IMR-90 (cell line): Measurements from ENCODE around the gene PARP3. TPM values are rescaled to one million over a fixed set of nuclear protein-coding genes. Genes with fewer than 3 reads are reported as not detected.

ENCODE experiments used
- ATAC-seq: fragments of 200-7000 bp; cut with Tn5 transposase; 2 replicates; pipeline ENCODE4 v1.9.1; 2020; ENCODE audit warnings: low read depth, mild to moderate bottlenecking, moderate library complexity
- BruUV-seq: library from RNA; stranded (reverse); fragments of 400-500 nt; replicated peaks from 2 replicates; lab custom pipeline; 2021; lab: Mats Ljungman, UMichigan
- CTCF ChIA-PET: fragments of 300-600 bp; formaldehyde crosslinking; extraction: SDS; loops from one replicate; lab custom pipeline; 2021; ENCODE audit warnings: antibody characterized with exemption; lab: Yijun Ruan, JAX
- POLR2A ChIA-PET: fragments of 300-600 bp; sonication (Branson Sonifier 250); formaldehyde crosslinking; loops from one replicate; lab custom pipeline; 2022; ENCODE audit warnings: antibody characterized with exemption; ENCODE audit not compliant: unreplicated experiment; lab: Charles Lee
- DNase-seq: peaks from one replicate; pipeline ENCODE4 v3.0.0; 2013
- H2AFZ ChIP-seq: replicated peaks from 2 replicates; pipeline ENCODE3; 2013; ENCODE audit warnings: low read length, mild to moderate bottlenecking; ENCODE audit not compliant: poor library complexity
- H2AK5ac ChIP-seq: 2 replicates; pipeline ENCODE4 v1.6.1; 2013; ENCODE audit warnings: low read depth, low read length, inconsistent platforms
- H2AK9ac ChIP-seq: replicated peaks from 2 replicates; pipeline ENCODE3; 2013; ENCODE audit warnings: mild to moderate bottlenecking, low read depth, low read length, moderate library complexity; ENCODE audit not compliant: poor library complexity
- H2BK120ac ChIP-seq: 2 replicates; pipeline ENCODE4 v1.6.1; 2013; ENCODE audit warnings: low read depth, low read length, inconsistent platforms
- H2BK15ac ChIP-seq: 3 replicates; pipeline ENCODE4 v1.6.1; 2013; ENCODE audit warnings: low read depth, low read length, inconsistent platforms
- H2BK20ac ChIP-seq: 2 replicates; pipeline ENCODE4 v1.6.1; 2013; ENCODE audit warnings: low read depth, mild to moderate bottlenecking, inconsistent platforms, low read length, moderate library complexity
- H2BK5ac ChIP-seq: 2 replicates; pipeline ENCODE4 v1.6.1; 2013; ENCODE audit warnings: mild to moderate bottlenecking, low read depth, low read length, inconsistent platforms; ENCODE audit not compliant: poor library complexity, severe bottlenecking
- H3K14ac ChIP-seq: replicated peaks from 2 replicates; pipeline ENCODE4 v1.6.1; 2013; ENCODE audit warnings: low read depth, low read length, inconsistent platforms
- H3K18ac ChIP-seq: 2 replicates; pipeline ENCODE4 v1.6.1; 2013; ENCODE audit warnings: low read depth, low read length, control low read depth
- H3K23ac ChIP-seq: 2 replicates; pipeline ENCODE4 v1.6.1; 2013; ENCODE audit warnings: low read depth, low read length, inconsistent platforms
- H3K27ac ChIP-seq: 2 replicates; pipeline ENCODE4 v1.5.1; 2013; ENCODE audit warnings: mild to moderate bottlenecking, control low read depth, low read length; ENCODE audit not compliant: insufficient read depth
- H3K27me3 ChIP-seq: 2 replicates; pipeline ENCODE4 v1.6.1; 2013; ENCODE audit warnings: low read length; ENCODE audit not compliant: control insufficient read depth, insufficient read depth
- H3K36me3 ChIP-seq: 2 replicates; pipeline ENCODE4 v1.6.1; 2013; ENCODE audit warnings: low read length, mixed read lengths; ENCODE audit not compliant: control insufficient read depth, insufficient read depth
- H3K4ac ChIP-seq: 2 replicates; pipeline ENCODE4 v1.6.1; 2013; ENCODE audit warnings: low read depth, low read length, inconsistent platforms
- H3K4me1 ChIP-seq: 2 replicates; pipeline ENCODE4 v1.6.1; 2013; ENCODE audit warnings: low read length, mixed read lengths; ENCODE audit not compliant: control insufficient read depth, insufficient read depth
- H3K4me2 ChIP-seq: 2 replicates; pipeline ENCODE4 v1.6.1; 2013; ENCODE audit warnings: low read depth, mild to moderate bottlenecking, control low read depth, low read length, moderate library complexity
- H3K4me3 ChIP-seq: 2 replicates; pipeline ENCODE4 v1.5.1; 2013; ENCODE audit warnings: low read depth, mild to moderate bottlenecking, control low read depth, low read length, moderate library complexity; ENCODE audit not compliant: insufficient read depth
- H3K56ac ChIP-seq: 2 replicates; pipeline ENCODE4 v1.6.1; 2013; ENCODE audit warnings: low read length, inconsistent platforms; ENCODE audit not compliant: insufficient read depth; ENCODE audit errors: extremely low read depth
- H3K79me1 ChIP-seq, 2 experiments: 2 replicates each; pipeline ENCODE4 v1.6.1; 2013; ENCODE audit warnings: low read length in 2 of 2, inconsistent platforms in 1 of 2, low read depth in 1 of 2
- H3K9ac ChIP-seq: 2 replicates; pipeline ENCODE4 v1.6.1; 2013; ENCODE audit warnings: low read depth, low read length, control low read depth
- H3K9me1 ChIP-seq: 2 replicates; pipeline ENCODE4 v1.6.1; 2013; ENCODE audit warnings: low read length, inconsistent platforms; ENCODE audit not compliant: insufficient read depth
- H3K9me3 ChIP-seq: 2 replicates; pipeline ENCODE4 v1.6.1; 2013; ENCODE audit warnings: low read length; ENCODE audit not compliant: control insufficient read depth, insufficient read depth
- H4K20me1 ChIP-seq: 2 replicates; pipeline ENCODE4 v1.6.1; 2013; ENCODE audit warnings: low read length, inconsistent platforms; ENCODE audit not compliant: insufficient read depth
- H4K5ac ChIP-seq: 2 replicates; pipeline ENCODE4 v1.6.1; 2013; ENCODE audit warnings: mild to moderate bottlenecking, low read depth, low read length, control low read depth
- H4K8ac ChIP-seq, 2 experiments: 2 replicates each; pipeline ENCODE4 v1.6.1; 2013; ENCODE audit warnings: low read depth in 2 of 2, low read length in 2 of 2, control low read depth in 1 of 2, inconsistent platforms in 1 of 2
- H4K91ac ChIP-seq: 2 replicates; pipeline ENCODE4 v1.6.1; 2013; ENCODE audit warnings: low read depth, low read length, inconsistent platforms; ENCODE audit not compliant: insufficient read depth
- BHLHE40 ChIP-seq: fragments of 150-350 bp; IDR thresholded peaks from 2 replicates; pipeline ENCODE4 v1.6.1; 2016; ENCODE audit warnings: mild to moderate bottlenecking, low read depth, low read length
- CEBPB ChIP-seq: IDR thresholded peaks from 2 replicates; pipeline ENCODE4 v1.6.1; 2012; ENCODE audit warnings: low read depth, low read length, improper control_type of control experiment
- ELK1 ChIP-seq: fragments of 150-350 bp; IDR thresholded peaks from 2 replicates; pipeline ENCODE4 v1.6.1; 2016; ENCODE audit warnings: low read depth, mild to moderate bottlenecking, low read length, moderate library complexity, borderline replicate concordance
- MAZ ChIP-seq: IDR thresholded peaks from 2 replicates; pipeline ENCODE4 v1.6.1; 2012; ENCODE audit warnings: low read depth, mild to moderate bottlenecking, low read length, improper control_type of control experiment, moderate library complexity, borderline replicate concordance
- MXI1 ChIP-seq: IDR thresholded peaks from 2 replicates; pipeline ENCODE4 v1.6.1; 2012; ENCODE audit warnings: low read depth, mild to moderate bottlenecking, low read length, moderate library complexity, borderline replicate concordance
- POLR2A ChIP-seq: IDR thresholded peaks from 2 replicates; pipeline ENCODE4 v1.6.1; 2012; ENCODE audit warnings: mild to moderate bottlenecking, low read depth, low read length
- RAD21 ChIP-seq: IDR thresholded peaks from 2 replicates; pipeline ENCODE4 v1.6.1; 2012; ENCODE audit warnings: low read length, improper control_type of control experiment
- RCOR1 ChIP-seq: IDR thresholded peaks from 2 replicates; pipeline ENCODE4 v1.6.1; 2012; ENCODE audit warnings: mild to moderate bottlenecking, low read length, improper control_type of control experiment; ENCODE audit not compliant: insufficient replicate concordance
- USF2 ChIP-seq: fragments of 150-350 bp; IDR thresholded peaks from 2 replicates; pipeline ENCODE4 v1.6.1; 2017; ENCODE audit warnings: mild to moderate bottlenecking, antibody characterized with exemption, low read length, low read depth
- WGBS, 2 experiments: methylation state at CpG; one replicate each; pipeline versions ENCODE4 v1.1.5 to v1.1.7; 2013; ENCODE audit warnings: missing lambda C conversion rate in 2 of 2; ENCODE audit not compliant: insufficient read length in 1 of 2; ENCODE audit errors: extremely low coverage in 2 of 2; 5-methylcytosine and 5-hydroxymethylcytosine counted together
- dilution Hi-C: fragments of 300-500 bp; cut with HindIII; formaldehyde crosslinking; loops from one replicate; pipeline ENCODE4 v1.14.3; 2018; ENCODE audit warnings: low sequenced_read_pairs; ENCODE audit not compliant: unreplicated experiment
- in situ Hi-C: fragments of 300-500 bp; cut with MboI; formaldehyde crosslinking; loops from 3 replicates; pipeline ENCODE4 v1.14.3; 2019; ENCODE audit warnings: low sequenced_read_pairs, inconsistent platforms, mixed read lengths
- intact Hi-C: fragments of 100-400 bp; cut with micrococcal nuclease; formaldehyde crosslinking; loops from 2 replicates; pipeline ENCODE4 v1.10.0; 2022
- polyA plus RNA-seq, 3 experiments: library from polyadenylated mRNA; depleted of rRNA; stranded (reverse); fragments of >200 nt; gene quantifications; 2 replicates each; pipeline ENCODE4 v1.2.3, GENCODE V29; 2012; ENCODE audit warnings: low replicate concordance in 1 of 3
- total RNA-seq: library from RNA; depleted of rRNA; stranded (reverse); fragments of >200 nt; gene quantifications from 2 replicates; pipeline ENCODE4 v1.2.3, GENCODE V29; 2012

Gene PARP3
- total and polyA plus RNA-seq, 2 of the 4 experiments (the other 2 are of a cell fraction), result 16.3 to 22.0 TPM

GRCh38 chr3:51932471-51933370 lies 9.4 kb upstream of the PARP3 start:
- dilution Hi-C loops, result no loop called here
- POLR2A ChIA-PET, result no interaction called here

More at GRCh38 chr3:51932471-51933370, 9.4 kb upstream of the PARP3 start:
- Histone ChIP-seq H3K9me3 (no peaks in the 10 kb centered on the region), H3K23ac (no peak overlapping the region), H2AK9ac (no peak overlapping the region), H4K5ac (no peak overlapping the region), H3K36me3 (peaks cover 53% of the 10 kb centered on the region), H4K20me1 (no peaks in the 10 kb centered on the region), H4K8ac (no peak overlapping the region), H3K4me3 (no peak overlapping the region), H3K4me1 (no peaks in the 10 kb centered on the region), H2BK20ac (no peak overlapping the region), H3K14ac (no peak overlapping the region), H4K91ac (no peak overlapping the region), H2AK5ac (no peak overlapping the region), H2AFZ (no peak overlapping the region), H3K18ac (no peak overlapping the region), H3K4ac (no peak overlapping the region), H3K79me1 (peaks cover 0 to 4% of the 10 kb centered on the region in 2 experiments; a peak in 1 of 4 replicates), H3K27me3 (no peaks in the 10 kb centered on the region), H2BK15ac (no peak overlapping the region), H3K4me2 (no peak overlapping the region), H3K9me1 (no peaks in the 10 kb centered on the region), H2BK5ac (no peak overlapping the region), H3K27ac (no peak overlapping the region), H3K9ac (no peak overlapping the region), H2BK120ac (no peak overlapping the region), H3K56ac (no peak overlapping the region)
- CTCF ChIA-PET, result no interaction called here
- in situ Hi-C loops (loop anchor here (25.0 kb wide), 1 partner anchor 545 kb away; the partner anchor contains the start of genes MANF and RBM15B), intact Hi-C loops (no loop called here)
- DNase-seq (no peak), ATAC-seq (no peak)
- TF ChIP-seq MXI1 (no peak), USF2 (no peak), BHLHE40 (no peak), ELK1 (no peak), POLR2A (no peak), RCOR1 (no peak), RAD21 (no peak), CEBPB (no peak), MAZ (no peak)
- 98% methylated on average over 6 of the region's 15 CpGs; no CpG with 5 or more reads in 1 of the 2 experiments for WGBS, 2 experiments
- no TSS peak for BruUV-seq
